IMR-90 (cell line): ENCODE data around the gene LRRC15.

Experiments
- CHD1 ChIP-seq: IDR thresholded peaks from 2 replicates; pipeline ENCODE4 v1.6.1; 2012; ENCODE audit warnings: low read depth, low read length, improper control_type of control experiment
- MAZ ChIP-seq: IDR thresholded peaks from 2 replicates; pipeline ENCODE4 v1.6.1; 2012; ENCODE audit warnings: low read depth, mild to moderate bottlenecking, low read length, improper control_type of control experiment, moderate library complexity, borderline replicate concordance
- MXI1 ChIP-seq: IDR thresholded peaks from 2 replicates; pipeline ENCODE4 v1.6.1; 2012; ENCODE audit warnings: low read depth, mild to moderate bottlenecking, low read length, moderate library complexity, borderline replicate concordance
- NFE2L2 ChIP-seq: fragments of 150-350 bp; IDR thresholded peaks from 2 replicates; pipeline ENCODE4 v1.6.1; 2016; ENCODE audit warnings: low read depth, mild to moderate bottlenecking, low read length
- POLR2A ChIP-seq: IDR thresholded peaks from 2 replicates; pipeline ENCODE4 v1.6.1; 2012; ENCODE audit warnings: mild to moderate bottlenecking, low read depth, low read length
- RAD21 ChIP-seq: IDR thresholded peaks from 2 replicates; pipeline ENCODE4 v1.6.1; 2012; ENCODE audit warnings: low read length, improper control_type of control experiment
- RCOR1 ChIP-seq: IDR thresholded peaks from 2 replicates; pipeline ENCODE4 v1.6.1; 2012; ENCODE audit warnings: mild to moderate bottlenecking, low read length, improper control_type of control experiment; ENCODE audit not compliant: insufficient replicate concordance
- RFX5 ChIP-seq: IDR thresholded peaks from 2 replicates; pipeline ENCODE4 v1.8.0; 2012; ENCODE audit warnings: low read depth, mild to moderate bottlenecking, low read length, moderate library complexity
- SMC3 ChIP-seq: fragments of 150-350 bp; IDR thresholded peaks from 2 replicates; pipeline ENCODE4 v1.6.1; 2016; ENCODE audit warnings: low read depth, mild to moderate bottlenecking, antibody characterized with exemption, low read length, moderate library complexity
- TF ChIP-seq, protein P1 (sequence below): fragments of 150-350 bp; IDR thresholded peaks from 2 replicates; pipeline ENCODE4 v1.6.1; 2016; ENCODE audit warnings: low read depth, mild to moderate bottlenecking, low read length, moderate library complexity, borderline replicate concordance
- TF ChIP-seq, protein P2 (sequence below): conservative IDR thresholded peaks from 2 replicates; pipeline ENCODE4 v1.5.1; 2012; ENCODE audit warnings: mild to moderate bottlenecking, low read depth, low read length, improper control_type of control experiment

DNA sequence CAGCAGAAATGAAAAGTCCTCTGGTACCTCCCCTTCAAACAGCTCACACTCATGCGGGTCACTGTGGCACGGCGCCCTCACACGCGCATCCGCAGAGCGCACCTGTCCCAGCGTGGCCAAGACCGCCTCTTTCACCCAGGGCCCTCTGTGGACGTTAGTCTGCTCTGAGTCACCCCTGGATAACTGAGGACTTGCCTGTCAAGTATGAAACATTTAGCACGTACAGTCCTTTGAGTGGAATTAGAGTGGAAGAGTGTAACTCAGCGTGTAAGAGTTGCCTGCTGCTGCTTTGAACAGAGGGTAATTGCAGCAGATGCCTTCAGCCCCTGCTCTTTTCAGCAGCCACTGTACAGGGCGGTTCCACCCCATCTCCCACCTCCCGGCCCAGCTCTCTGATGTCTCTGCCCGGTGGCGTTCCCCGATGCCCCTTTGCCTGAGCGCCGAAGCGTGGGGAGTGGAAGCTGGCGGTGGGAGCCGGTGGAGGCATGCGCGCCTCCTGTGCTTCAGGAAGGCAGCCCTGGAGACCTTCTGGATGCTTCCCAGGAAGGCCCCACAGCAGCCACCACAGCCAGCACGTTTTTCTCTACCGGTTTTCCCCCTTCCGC is 41.4 kb downstream of the LRRC15 start:
- TF ChIP-seq, protein P1, sequence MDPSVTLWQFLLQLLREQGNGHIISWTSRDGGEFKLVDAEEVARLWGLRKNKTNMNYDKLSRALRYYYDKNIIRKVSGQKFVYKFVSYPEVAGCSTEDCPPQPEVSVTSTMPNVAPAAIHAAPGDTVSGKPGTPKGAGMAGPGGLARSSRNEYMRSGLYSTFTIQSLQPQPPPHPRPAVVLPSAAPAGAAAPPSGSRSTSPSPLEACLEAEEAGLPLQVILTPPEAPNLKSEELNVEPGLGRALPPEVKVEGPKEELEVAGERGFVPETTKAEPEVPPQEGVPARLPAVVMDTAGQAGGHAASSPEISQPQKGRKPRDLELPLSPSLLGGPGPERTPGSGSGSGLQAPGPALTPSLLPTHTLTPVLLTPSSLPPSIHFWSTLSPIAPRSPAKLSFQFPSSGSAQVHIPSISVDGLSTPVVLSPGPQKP = no peak
- TF ChIP-seq, protein P2, sequence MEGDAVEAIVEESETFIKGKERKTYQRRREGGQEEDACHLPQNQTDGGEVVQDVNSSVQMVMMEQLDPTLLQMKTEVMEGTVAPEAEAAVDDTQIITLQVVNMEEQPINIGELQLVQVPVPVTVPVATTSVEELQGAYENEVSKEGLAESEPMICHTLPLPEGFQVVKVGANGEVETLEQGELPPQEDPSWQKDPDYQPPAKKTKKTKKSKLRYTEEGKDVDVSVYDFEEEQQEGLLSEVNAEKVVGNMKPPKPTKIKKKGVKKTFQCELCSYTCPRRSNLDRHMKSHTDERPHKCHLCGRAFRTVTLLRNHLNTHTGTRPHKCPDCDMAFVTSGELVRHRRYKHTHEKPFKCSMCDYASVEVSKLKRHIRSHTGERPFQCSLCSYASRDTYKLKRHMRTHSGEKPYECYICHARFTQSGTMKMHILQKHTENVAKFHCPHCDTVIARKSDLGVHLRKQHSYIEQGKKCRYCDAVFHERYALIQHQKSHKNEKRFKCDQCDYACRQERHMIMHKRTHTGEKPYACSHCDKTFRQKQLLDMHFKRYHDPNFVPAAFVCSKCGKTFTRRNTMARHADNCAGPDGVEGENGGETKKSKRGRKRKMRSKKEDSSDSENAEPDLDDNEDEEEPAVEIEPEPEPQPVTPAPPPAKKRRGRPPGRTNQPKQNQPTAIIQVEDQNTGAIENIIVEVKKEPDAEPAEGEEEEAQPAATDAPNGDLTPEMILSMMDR = no peak
- TF ChIP-seq RAD21 (no peak), MXI1 (no peak), POLR2A (no peak), RFX5 (no peak), SMC3 (no peak), CHD1 (no peak), RCOR1 (no peak), NFE2L2 (no peak), MAZ (no peak)
